Fibroblast of lung (primary cell): ENCODE data around the gene CSGALNACT2. TPM values are rescaled to one million over a fixed set of nuclear protein-coding genes. Genes with fewer than 3 reads are reported as not detected.
A peak's percentile ranks its signal among the peaks of the same experiment; 100 is the strongest.

Experiments
- DNase-seq, 2 donors: peaks; one replicate each; pipeline versions ENCODE4 v3.0.0 to v3.0.0-alpha.2; 2010; ENCODE audit warnings: low read depth in 2 of 2
- H2AFZ ChIP-seq: 2 replicates; pipeline ENCODE4 v1.5.1; 2012; ENCODE audit warnings: low read length, control low read depth, inconsistent platforms
- H3K27ac ChIP-seq: 2 replicates; pipeline ENCODE4 v1.5.1; 2011; ENCODE audit warnings: low read length, control low read depth; ENCODE audit not compliant: insufficient read depth
- H3K27me3 ChIP-seq: 2 replicates; pipeline ENCODE4 v1.5.1; 2011; ENCODE audit warnings: mild to moderate bottlenecking, low read length; ENCODE audit not compliant: control insufficient read depth, insufficient read depth
- H3K36me3 ChIP-seq: 2 replicates; pipeline ENCODE4 v1.5.1; 2011; ENCODE audit warnings: low read length; ENCODE audit not compliant: control insufficient read depth, insufficient read depth
- H3K4me1 ChIP-seq: 2 replicates; pipeline ENCODE4 v1.5.1; 2011; ENCODE audit warnings: low read length; ENCODE audit not compliant: control insufficient read depth, insufficient read depth; ENCODE audit errors: extremely low read depth
- H3K4me2 ChIP-seq: 2 replicates; pipeline ENCODE4 v1.5.1; 2011; ENCODE audit warnings: low read length, control low read depth; ENCODE audit not compliant: insufficient read depth; ENCODE audit errors: extremely low read depth
- H3K4me3 ChIP-seq, 4 experiments: fragments of 200-600 bp in 1 of 4; sonication (generic) in 1 of 4; replicated peaks in 1 of 4; 2 replicates each; pipeline ENCODE4 v1.5.1; 2011 to 2016; ENCODE audit warnings: low read length in 4 of 4, low read depth in 3 of 4, mild to moderate bottlenecking in 3 of 4, control low read depth in 2 of 4, inconsistent platforms in 1 of 4, mixed read lengths in 1 of 4; ENCODE audit not compliant: insufficient read depth in 1 of 4; ENCODE audit errors: control extremely low read depth in 1 of 4
- H3K79me2 ChIP-seq: 2 replicates; pipeline ENCODE4 v1.5.1; 2012; ENCODE audit warnings: mild to moderate bottlenecking, low read length, inconsistent platforms; ENCODE audit not compliant: control insufficient read depth, insufficient read depth
- H3K9ac ChIP-seq: 2 replicates; pipeline ENCODE4 v1.5.1; 2011; ENCODE audit warnings: mild to moderate bottlenecking, low read length, control low read depth; ENCODE audit not compliant: insufficient read depth
- H3K9me3 ChIP-seq: 2 replicates; pipeline ENCODE4 v1.5.1; 2012; ENCODE audit warnings: low read depth, low read length; ENCODE audit not compliant: control insufficient read depth, insufficient read depth
- H4K20me1 ChIP-seq: 2 replicates; pipeline ENCODE4 v1.5.1; 2011; ENCODE audit warnings: low read length; ENCODE audit not compliant: control insufficient read depth, insufficient read depth; ENCODE audit errors: extremely low read depth
- CTCF ChIP-seq, 2 donors: IDR thresholded peaks in 1 of 2; conservative IDR thresholded peaks in 1 of 2; 1 replicate in 1 of 2; 2 replicates in 1 of 2; pipeline ENCODE4 v1.5.1; 2011 to 2012; ENCODE audit warnings: low read length in 2 of 2, control low read depth in 1 of 2, inconsistent platforms in 1 of 2, low read depth in 1 of 2, mild to moderate bottlenecking in 1 of 2
- EZH2 ChIP-seq: IDR thresholded peaks from 2 replicates; pipeline ENCODE4 v1.5.1; 2012; ENCODE audit warnings: low read length, control low read depth, mild to moderate bottlenecking; ENCODE audit errors: missing control alignments
- polyA plus RNA-seq, 2 donors: library from polyadenylated mRNA; depleted of rRNA in 1 of 2; stranded (reverse) in 1 of 2; unstranded in 1 of 2; fragments of >200 nt; gene quantifications; 2 replicates each; pipeline ENCODE4 v1.2.1, GENCODE V29; 2011 to 2012; ENCODE audit warnings: missing spikeins in 1 of 2
- total RNA-seq: library from RNA; depleted of rRNA; stranded (reverse); fragments of >200 nt; gene quantifications from 2 replicates; pipeline ENCODE4 v1.2.1, GENCODE V29; 2014

Gene CSGALNACT2
- total and polyA plus RNA-seq, 2 donors (not counting 1 experiment from before 2014, with no cell fraction given) = 38.6 to 46.9 TPM

- TF ChIP-seq EZH2 = no peak
- no peak for TF ChIP-seq CTCF (conservative IDR thresholded peaks at IDR 0.05 in 1 of 2, IDR thresholded peaks at IDR 0.05 in 1 of 2; ENCODE audit: low read depth in 1 of 2, low read length in 2 of 2)
- no peaks in the 10 kb centered on the region for H3K79me2 ChIP-seq
- no peak for DNase-seq
- H3K4me3 ChIP-seq = no peak overlapping the region
- H2AFZ ChIP-seq = no peak overlapping the region
- H3K9ac ChIP-seq = no peak overlapping the region
- H3K27me3 ChIP-seq = no peaks in the 10 kb centered on the region
- no peak overlapping the region for H3K27ac ChIP-seq
- no peaks in the 10 kb centered on the region for H3K36me3 ChIP-seq
- no peak overlapping the region for H3K4me2 ChIP-seq
- no peaks in the 10 kb centered on the region for H3K9me3 ChIP-seq
- no peaks in the 10 kb centered on the region for H3K4me1 ChIP-seq
- H4K20me1 ChIP-seq = no peaks in the 10 kb centered on the region
Measured at GRCh38 chr10:43204042-43204942, 66.0 kb downstream of the CSGALNACT2 start.

GRCh38 chr10:43204943-43205671 lies 66.9 kb downstream of the CSGALNACT2 start:
- H3K27me3 ChIP-seq = no peaks in the 10 kb centered on the region
- H3K9ac ChIP-seq = no peak overlapping the region
- no peaks in the 10 kb centered on the region for H3K9me3 ChIP-seq
- H3K4me3 ChIP-seq = no peak overlapping the region
- no peak overlapping the region for H2AFZ ChIP-seq
- peak; percentile 58 to 76 for TF ChIP-seq CTCF (conservative IDR thresholded peaks at IDR 0.05 in 1 of 2, IDR thresholded peaks at IDR 0.05 in 1 of 2; ENCODE audit: low read depth in 1 of 2, low read length in 2 of 2)
- TF ChIP-seq EZH2 = no peak
- DNase-seq = peak; percentile 47
- no peaks in the 10 kb centered on the region for H3K36me3 ChIP-seq
- H3K4me1 ChIP-seq = no peaks in the 10 kb centered on the region
- no peak overlapping the region for H3K4me2 ChIP-seq
- H3K79me2 ChIP-seq = no peaks in the 10 kb centered on the region
- no peaks in the 10 kb centered on the region for H4K20me1 ChIP-seq
- H3K27ac ChIP-seq = no peak overlapping the region

- Histone ChIP-seq H3K9ac (no peak overlapping the region), H3K27me3 (no peaks in the 10 kb centered on the region), H3K4me1 (no peaks in the 10 kb centered on the region), H3K4me3 (no peak overlapping the region), H3K4me2 (no peak overlapping the region), H3K36me3 (no peaks in the 10 kb centered on the region), H3K27ac (no peak overlapping the region), H3K79me2 (no peaks in the 10 kb centered on the region), H3K9me3 (no peaks in the 10 kb centered on the region), H4K20me1 (no peaks in the 10 kb centered on the region), H2AFZ (no peak overlapping the region)
- TF ChIP-seq CTCF (conservative IDR thresholded peaks at IDR 0.05 in 1 of 2, IDR thresholded peaks at IDR 0.05 in 1 of 2; ENCODE audit: low read depth in 1 of 2, low read length in 2 of 2) (no peak), EZH2 (no peak)
- no peak for DNase-seq
Measured at GRCh38 chr10:43205681-43206390, 67.6 kb downstream of the CSGALNACT2 start.
